Activated T-helper 1 cell treated with anti-CD3 and anti-CD28 coated beads, Interleukin-12 subunit alpha, Interleukin-12 subunit beta, Interleukin-2, Interleukin-4 antibody, amounts not matched to agents 30 ng/mL and 10 ng/mL and 1 ng/mL, durations not matched to agents 14 hours and 24 hours and 36 hours (primary cell): ENCODE data around the gene BANP. TPM values are rescaled to one million over a fixed set of nuclear protein-coding genes. Genes with fewer than 3 reads are reported as not detected.
A peak's percentile ranks its signal among the peaks of the same experiment; 100 is the strongest.
"Not testable (repeated sequence)": the region's sequence is repeated elsewhere in the genome, so short reads cannot be mapped to it uniquely, and the experiment has no call there.

ENCODE experiments used
- DNase-seq: peaks from one replicate; pipeline ENCODE4 v3.0.0; 2021; ENCODE audit warnings: low spot score
- H3K27ac Mint-ChIP-seq: one replicate; pipeline ENCODE4 v1.8.0; 2021; ENCODE audit warnings: mild to moderate bottlenecking, mixed read lengths
- H3K27me3 Mint-ChIP-seq: one replicate; pipeline ENCODE4 v1.8.0; 2022; ENCODE audit warnings: mild to moderate bottlenecking, moderate library complexity, mixed read lengths; ENCODE audit not compliant: insufficient read depth
- H3K36me3 Mint-ChIP-seq: one replicate; pipeline ENCODE4 v1.8.0; 2021; ENCODE audit warnings: low read depth, mixed read lengths
- H3K4me1 Mint-ChIP-seq: one replicate; pipeline ENCODE4 v1.8.0; 2021; ENCODE audit warnings: low read depth, mixed read lengths
- H3K4me3 Mint-ChIP-seq: one replicate; pipeline ENCODE4 v1.8.0; 2021; ENCODE audit warnings: mild to moderate bottlenecking, moderate library complexity, mixed read lengths
- H3K9me3 Mint-ChIP-seq: one replicate; pipeline ENCODE4 v1.8.0; 2021; ENCODE audit warnings: mixed read lengths
- intact Hi-C: fragments of 100-400 bp; cut with micrococcal nuclease; formaldehyde crosslinking; loops from one replicate; pipeline ENCODE4 v1.15.1; 2024
- total RNA-seq: library from RNA; stranded (reverse); gene quantifications from 2 replicates; pipeline ENCODE4 v1.2.3, GENCODE V29; 2022

The BANP gene
- total RNA-seq, 1 donor from 2014 or later, result 35.5 TPM

- H3K9me3 Mint-ChIP-seq, H3K27ac Mint-ChIP-seq, H3K36me3 Mint-ChIP-seq, H3K4me3 Mint-ChIP-seq, H3K27me3 Mint-ChIP-seq, intact Hi-C loops, DNase-seq, H3K4me1 Mint-ChIP-seq: not testable (repeated sequence)
Measured at GRCh38 chr16:87934752-87935425, 16.3 kb upstream of the BANP start.

- H3K27me3 Mint-ChIP-seq, H3K4me3 Mint-ChIP-seq, H3K36me3 Mint-ChIP-seq, H3K4me1 Mint-ChIP-seq, intact Hi-C loops, H3K9me3 Mint-ChIP-seq, DNase-seq, H3K27ac Mint-ChIP-seq: not testable (repeated sequence)
Measured at GRCh38 chr16:87936016-87936374, 15.2 kb upstream of the BANP start.

DNA sequence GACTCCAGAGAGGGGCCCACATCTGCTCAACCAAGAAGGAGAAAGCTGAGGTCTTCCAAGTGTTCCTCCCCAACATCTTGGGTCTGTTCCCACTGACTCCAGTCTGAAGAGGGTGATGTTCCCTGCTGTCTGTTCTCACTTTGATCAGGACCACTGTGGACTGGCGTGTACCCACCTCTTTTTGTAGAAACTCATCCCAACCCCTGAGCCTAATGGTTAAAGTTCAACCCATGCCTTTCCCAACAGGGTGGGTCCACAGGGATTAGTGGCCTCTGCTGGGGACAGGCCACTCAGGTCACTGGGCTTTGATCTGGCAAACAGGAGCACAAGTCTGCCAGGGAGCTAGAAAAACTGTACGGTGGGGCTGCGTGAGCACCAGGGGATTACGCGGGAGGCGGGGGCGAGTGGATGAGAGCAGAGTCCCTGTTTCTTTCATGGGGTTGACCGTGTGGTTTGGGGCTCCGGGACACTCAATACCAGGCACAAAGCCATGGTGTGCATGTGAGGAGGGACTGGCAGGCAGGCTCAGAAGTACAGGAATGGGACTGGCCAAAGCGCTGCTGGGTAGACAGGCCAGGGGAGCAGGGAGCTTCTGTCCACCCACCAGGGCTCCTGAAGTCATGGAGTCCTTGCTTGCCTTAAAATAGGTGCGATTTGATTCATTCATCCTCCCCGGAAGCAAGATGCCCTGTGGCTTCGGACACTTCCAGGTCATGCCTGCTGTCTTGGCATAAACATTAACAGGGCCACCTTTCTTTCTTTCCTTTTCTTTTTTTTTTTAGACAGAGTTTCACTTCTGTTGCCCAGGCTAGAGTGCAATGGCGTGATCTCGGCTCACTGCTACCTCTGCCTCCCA, 14.6 kb upstream of the BANP start, which contains the start of gene CA5A:
TSS of gene CA5A (minus strand) at position 155 of the 856 bp plus-strand sequence. CDS start at position 76, 79 bp downstream.
- H3K27ac Mint-ChIP-seq, result no peak within 1 kb of the TSS
- no peak within 1 kb of the TSS for H3K4me3 Mint-ChIP-seq

DNA sequence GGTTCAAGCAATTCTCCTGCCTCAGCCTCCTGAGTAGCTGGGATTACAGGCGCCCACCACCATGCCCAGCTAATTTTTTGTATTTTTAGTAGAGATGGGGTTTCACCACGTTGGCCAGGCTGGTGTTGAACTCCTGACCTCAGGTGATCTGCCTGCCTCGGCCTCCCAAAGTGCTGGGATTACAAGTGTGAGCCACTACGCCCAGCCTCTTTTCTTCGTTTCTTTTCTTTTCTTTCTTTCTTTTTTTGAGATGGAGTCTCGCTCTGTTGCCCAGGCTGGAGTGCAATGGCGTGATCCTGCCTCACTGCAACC, 14.0 kb upstream of the BANP start:
- H3K4me1 Mint-ChIP-seq, intact Hi-C loops, H3K27ac Mint-ChIP-seq, H3K27me3 Mint-ChIP-seq, H3K9me3 Mint-ChIP-seq, DNase-seq, H3K4me3 Mint-ChIP-seq, H3K36me3 Mint-ChIP-seq: not testable (repeated sequence)

More for the DNA sequence above, 14.6 kb upstream of the BANP start, which contains the start of gene CA5A:
- Mint-ChIP-seq H3K36me3 (peaks cover 2% of the 10 kb centered on the region), H3K4me1 (peaks cover 8% of the 10 kb centered on the region), H3K9me3 (peaks cover 4% of the 10 kb centered on the region), H3K27me3 (peaks cover 2% of the 10 kb centered on the region)
- intact Hi-C loops, result no loop called here
- no peak for DNase-seq

GRCh38 chr16:87938412-87938949, 12.8 kb upstream of the BANP start:
- peaks cover 8% of the 10 kb centered on the region for H3K4me1 Mint-ChIP-seq
- intact Hi-C loops, result no loop called here
- H3K27ac Mint-ChIP-seq, result peak overlapping the region; percentile 33

DNA sequence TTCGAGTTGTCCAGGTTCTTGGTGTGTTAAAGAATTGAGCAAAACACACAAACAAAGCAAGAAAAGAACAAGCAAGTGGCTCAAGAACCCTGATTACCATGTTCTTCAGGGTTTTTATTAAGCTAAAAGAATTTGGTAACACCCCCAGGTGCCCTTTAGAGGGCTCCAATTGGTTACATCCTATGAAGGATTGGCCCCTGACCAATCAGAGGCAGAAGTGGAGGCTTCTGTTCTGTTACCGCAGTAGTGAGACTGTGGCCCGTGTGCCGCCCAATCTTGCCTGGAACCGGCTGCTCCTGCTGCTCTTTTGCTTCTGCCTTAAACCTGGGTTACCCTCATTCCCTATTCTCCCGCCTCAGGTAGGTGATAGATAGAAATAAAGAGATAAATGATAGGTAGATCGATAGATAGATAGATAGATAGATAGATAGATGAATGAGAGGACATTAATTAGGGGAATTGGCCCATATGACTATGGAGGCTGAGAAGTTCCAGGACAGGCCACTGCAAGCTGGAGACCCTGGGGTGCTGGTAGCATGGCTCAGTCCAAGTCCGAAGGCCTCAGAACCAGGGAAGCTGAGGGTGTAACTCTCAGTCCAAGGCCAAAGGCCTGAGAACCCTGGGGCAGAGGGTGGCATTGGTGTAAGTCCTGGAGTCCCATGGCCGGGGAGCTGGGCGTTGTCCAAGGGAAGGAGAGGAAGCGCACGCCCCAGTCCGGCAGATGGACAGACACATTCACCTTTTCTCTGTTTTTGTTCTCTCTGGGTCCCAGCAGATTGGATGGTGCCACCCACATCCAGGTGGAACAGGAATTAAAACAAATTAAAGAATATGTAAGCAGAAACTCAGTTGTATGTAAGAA, 11.4 kb upstream of the BANP start:
- peaks cover 8% of the 10 kb centered on the region for H3K4me1 Mint-ChIP-seq
- DNase-seq, result no peak
- H3K36me3 Mint-ChIP-seq, result peaks cover 2% of the 10 kb centered on the region

More at GRCh38 chr16:87938412-87938949, 12.8 kb upstream of the BANP start:
- no peaks in the 10 kb centered on the region for H3K27me3 Mint-ChIP-seq
- peaks cover 4% of the 10 kb centered on the region for H3K9me3 Mint-ChIP-seq
- H3K36me3 Mint-ChIP-seq, result peaks cover 2% of the 10 kb centered on the region
- no peak for DNase-seq
- H3K4me3 Mint-ChIP-seq, result no peak overlapping the region

DNA sequence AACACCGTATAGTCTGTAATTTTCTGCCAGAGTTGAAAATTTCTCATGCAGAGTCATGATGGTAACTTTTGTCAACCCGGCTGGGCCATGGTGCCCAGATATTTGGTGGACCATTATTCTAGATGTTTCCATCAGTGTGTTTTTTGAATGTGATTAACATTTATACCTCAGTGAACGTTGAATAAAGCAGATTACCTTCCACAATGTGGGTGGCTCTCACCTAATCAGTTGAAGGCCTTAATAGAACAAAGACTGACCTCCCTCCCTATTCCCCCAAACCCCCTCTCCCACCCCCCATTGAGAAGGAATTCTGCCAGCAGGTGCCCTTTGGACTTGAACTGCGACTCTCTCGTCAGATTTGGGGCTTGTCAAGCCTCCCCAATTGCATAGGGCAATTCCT, 8.6 kb upstream of the BANP start:
- Mint-ChIP-seq H3K9me3 (peaks cover 4% of the 10 kb centered on the region), H3K36me3 (peaks cover 2% of the 10 kb centered on the region), H3K27ac (no peak overlapping the region)

More for the DNA sequence above, 11.4 kb upstream of the BANP start:
- Mint-ChIP-seq H3K27ac (no peak overlapping the region), H3K27me3 (no peaks in the 10 kb centered on the region), H3K4me3 (no peak overlapping the region), H3K9me3 (peaks cover 4% of the 10 kb centered on the region)
- intact Hi-C loops, result no loop called here

DNA sequence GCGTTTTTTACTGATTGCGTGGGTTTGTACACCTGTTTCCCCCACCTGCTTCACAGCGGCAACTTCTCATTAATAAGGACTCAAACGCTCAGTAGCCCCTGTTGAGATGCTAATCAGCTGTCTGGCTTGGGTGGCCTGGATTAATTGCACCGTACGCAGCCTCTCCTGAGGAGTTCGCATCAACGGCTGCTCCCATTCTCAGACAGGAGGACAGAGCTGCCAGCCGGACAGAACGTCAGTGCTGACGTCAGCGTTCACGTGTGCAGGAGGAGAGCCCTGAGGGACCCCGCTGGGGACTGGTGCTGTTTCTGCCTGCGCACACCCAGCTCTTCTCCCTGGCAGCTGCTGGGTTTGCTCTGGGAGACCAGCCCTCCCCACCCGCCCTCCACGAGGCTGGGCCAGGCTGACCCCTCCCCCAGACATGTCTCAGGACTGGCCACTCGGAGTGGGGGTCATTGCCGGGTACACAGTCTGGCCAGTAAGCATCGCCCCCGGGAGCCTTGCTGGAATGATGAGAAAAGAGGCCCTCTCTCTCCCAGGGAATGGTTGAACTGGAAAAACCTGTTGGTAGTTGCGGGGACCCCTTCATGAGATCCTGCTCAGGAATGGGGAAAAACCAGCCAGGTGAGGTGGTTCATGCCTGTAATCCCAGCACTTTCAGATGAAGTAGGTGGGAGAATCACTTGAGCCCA, 5.7 kb upstream of the BANP start:
- Mint-ChIP-seq H3K4me3 (no peak overlapping the region), H3K4me1 (peaks cover 15% of the 10 kb centered on the region), H3K27me3 (peaks cover 5% of the 10 kb centered on the region), H3K27ac (no peak overlapping the region), H3K36me3 (no peaks in the 10 kb centered on the region), H3K9me3 (no peaks in the 10 kb centered on the region)
- DNase-seq, result no peak
- intact Hi-C loops, result no loop called here

More for the DNA sequence above, 8.6 kb upstream of the BANP start:
- Mint-ChIP-seq H3K27me3 (peaks cover 5% of the 10 kb centered on the region), H3K4me3 (no peak overlapping the region), H3K4me1 (peaks cover 10% of the 10 kb centered on the region)
- intact Hi-C loops, result no loop called here
- no peak for DNase-seq

- no peaks in the 10 kb centered on the region for H3K9me3 Mint-ChIP-seq
- no peaks in the 10 kb centered on the region for H3K36me3 Mint-ChIP-seq
- H3K27me3 Mint-ChIP-seq, result peaks cover 5% of the 10 kb centered on the region
- no peak overlapping the region for H3K4me3 Mint-ChIP-seq
- DNase-seq, result no peak
- no peak overlapping the region for H3K27ac Mint-ChIP-seq
- peaks cover 15% of the 10 kb centered on the region for H3K4me1 Mint-ChIP-seq
- intact Hi-C loops, result no loop called here
Measured at GRCh38 chr16:87946596-87947347, 4.5 kb upstream of the BANP start.

DNA sequence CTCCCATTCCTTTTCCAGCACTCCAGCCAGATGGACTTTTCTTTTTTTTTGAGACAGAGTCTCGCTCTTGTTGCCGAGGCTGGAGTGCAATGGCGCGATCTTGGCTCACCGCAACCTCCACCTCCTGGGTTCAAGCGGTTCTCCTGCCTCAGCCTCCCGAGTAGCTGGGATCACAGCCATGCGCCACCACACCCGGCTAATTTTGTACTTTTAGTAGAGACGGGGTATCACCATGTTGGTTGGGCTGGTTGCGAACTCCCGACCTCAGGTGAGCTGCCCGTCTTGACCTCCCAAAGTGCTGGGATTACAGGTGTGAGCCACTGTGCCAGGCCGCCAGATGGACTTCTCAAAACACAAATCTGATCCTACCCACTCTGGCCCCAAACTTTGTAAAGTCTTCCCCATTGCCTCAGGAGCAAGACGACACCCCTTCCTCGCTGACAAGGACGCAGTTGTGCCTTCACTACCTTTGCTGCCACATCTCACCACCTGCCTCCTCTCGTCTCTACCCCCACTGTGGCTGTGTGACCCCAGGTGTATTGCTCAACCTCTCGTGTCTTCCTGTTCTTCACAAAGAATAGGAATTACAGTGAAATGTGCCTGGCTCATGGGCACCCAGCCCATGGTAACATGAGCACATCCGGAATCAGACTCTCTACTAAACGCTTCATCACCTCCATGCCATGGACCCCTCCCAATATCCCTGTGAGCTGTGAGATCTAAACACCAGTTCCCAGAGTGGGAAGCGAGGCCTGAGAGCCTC, 3.7 kb upstream of the BANP start:
- DNase-seq, result no peak
- H3K4me1 Mint-ChIP-seq, result peaks cover 20% of the 10 kb centered on the region
- H3K4me3 Mint-ChIP-seq, result peak overlapping the region; percentile 65
- H3K9me3 Mint-ChIP-seq, result no peaks in the 10 kb centered on the region
- H3K36me3 Mint-ChIP-seq, result peaks cover 5% of the 10 kb centered on the region
- peaks cover 5% of the 10 kb centered on the region for H3K27me3 Mint-ChIP-seq
- H3K27ac Mint-ChIP-seq, result peak overlapping the region; percentile 82
- intact Hi-C loops, result no loop called here

DNA sequence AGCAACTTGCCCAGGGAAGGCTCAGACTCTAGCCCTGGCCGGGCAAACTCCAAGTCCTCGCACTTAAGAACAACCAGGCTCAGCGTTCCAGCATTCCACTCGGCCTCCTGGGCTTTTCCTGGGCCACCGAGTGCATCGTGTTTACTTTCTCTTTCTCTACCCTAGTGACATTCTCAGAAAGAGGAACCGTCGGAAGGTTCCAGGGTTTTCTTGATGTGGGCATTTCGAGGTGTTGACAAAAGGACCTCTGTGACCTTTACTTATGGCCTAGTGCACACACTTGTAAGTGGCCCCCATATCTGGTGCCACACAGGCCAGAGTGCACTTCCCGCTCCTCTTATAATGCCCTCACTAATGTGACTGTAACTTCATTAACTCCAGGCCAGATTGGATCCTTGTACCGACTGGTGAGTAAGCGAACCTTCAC, 3.1 kb upstream of the BANP start:
- intact Hi-C loops, result no loop called here
- no peaks in the 10 kb centered on the region for H3K9me3 Mint-ChIP-seq
- peaks cover 5% of the 10 kb centered on the region for H3K27me3 Mint-ChIP-seq
- H3K27ac Mint-ChIP-seq, result peak overlapping the region; percentile 82
- H3K4me1 Mint-ChIP-seq, result peaks cover 21% of the 10 kb centered on the region
- no peak for DNase-seq
- peak overlapping the region; percentile 65 for H3K4me3 Mint-ChIP-seq
- peaks cover 5% of the 10 kb centered on the region for H3K36me3 Mint-ChIP-seq
